ENCODE results near the gene ARHGEF2.

Gene ARHGEF2

DNA sequence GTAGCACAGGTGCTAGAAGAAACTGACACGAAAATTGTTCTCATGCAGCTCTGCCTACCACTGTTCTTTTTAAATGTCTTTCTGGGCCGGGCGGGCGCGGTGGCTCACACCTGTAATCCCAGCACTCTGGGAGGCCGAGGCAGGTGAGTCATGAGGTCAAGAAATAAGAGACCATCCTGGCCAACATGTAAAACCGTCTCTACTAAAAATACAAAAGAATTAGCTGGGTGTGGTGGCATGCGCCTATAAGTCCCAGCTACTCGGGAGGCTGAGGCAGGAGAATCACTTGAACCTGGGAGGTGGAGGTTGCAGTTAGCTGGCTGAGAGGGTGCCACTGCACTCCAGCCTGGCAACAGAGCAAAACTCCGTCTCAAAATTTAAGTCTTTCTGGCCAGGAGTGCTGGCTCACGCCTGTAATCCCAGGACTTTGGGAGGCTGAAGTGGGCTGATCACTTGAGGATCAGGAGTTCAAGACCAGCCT lies 66.3 kb downstream of the ARHGEF2 start:
- DNase-seq = no peak

DNA sequence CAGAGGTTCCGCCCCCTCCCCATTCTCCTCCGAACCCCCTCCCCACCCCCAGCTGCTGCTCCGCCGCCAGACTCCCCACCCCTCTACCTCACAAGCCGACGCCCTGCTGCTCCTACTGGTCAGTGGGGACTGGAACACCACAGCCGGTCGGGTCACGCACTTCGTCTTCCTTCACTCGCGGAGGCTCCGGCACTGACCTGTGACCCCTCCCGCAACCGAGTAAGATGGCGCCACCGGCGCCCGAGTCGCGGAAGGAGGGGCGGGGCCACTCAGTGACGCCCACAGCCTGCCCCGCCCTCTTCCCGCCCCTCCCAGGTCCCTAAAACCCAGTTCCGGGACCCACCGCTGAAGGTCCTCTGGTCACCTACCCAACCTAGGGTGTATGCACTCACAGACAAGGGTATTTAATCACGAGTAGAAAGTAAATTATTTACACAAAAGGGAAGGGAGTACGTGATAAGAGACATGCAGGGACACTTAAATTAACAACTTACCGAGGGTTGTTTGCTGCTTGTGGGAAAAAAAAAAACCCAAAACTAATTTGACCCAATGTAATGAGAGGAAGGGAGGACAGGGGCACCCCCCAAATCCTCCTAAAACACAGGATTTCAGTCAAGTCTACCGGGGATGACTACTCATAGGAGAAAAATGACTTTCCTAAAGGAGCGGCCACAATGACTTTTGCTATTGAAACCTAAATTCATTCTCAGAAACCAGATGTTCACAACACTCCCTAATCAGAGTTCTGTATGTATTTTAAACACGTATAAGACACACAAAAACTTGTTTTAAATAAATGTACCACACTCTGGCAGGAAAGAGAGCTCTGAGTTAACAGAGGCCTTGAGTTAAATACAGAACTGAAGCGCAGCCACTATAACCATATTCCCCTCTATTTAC lies 66.9 kb downstream of the ARHGEF2 start, which contains the start of gene RIT1:
Gene RIT1, minus strand, starts transcription at position 194 of the 900 bp plus-strand sequence. CDS start 588 bp downstream, outside the sequence.
- peak; percentile 10 to 89 (median 70) for DNase-seq

DNA sequence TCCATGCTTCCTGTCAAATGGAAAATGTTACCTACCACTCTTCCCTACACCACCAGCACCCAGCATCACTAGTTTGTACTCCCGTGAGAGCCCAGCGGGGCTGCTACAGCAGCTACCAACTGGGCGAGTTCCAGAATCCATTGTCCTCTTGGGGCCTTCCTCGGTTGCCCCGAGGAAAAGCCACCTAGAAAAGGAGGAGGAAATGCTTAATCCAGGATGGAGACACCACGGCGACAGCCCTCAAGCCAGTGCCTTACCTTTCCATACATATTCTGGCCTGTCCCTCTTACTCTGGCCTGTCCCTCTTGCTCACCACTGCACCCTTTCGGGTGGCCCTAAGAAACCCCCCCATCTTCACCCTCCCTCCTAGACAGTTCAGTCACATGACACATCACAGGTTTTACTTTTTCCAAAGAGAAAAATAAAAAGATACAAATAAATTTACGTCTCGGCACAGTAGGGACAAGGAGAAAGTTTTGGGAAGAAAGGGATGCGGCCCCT lies 67.7 kb downstream of the ARHGEF2 start:
- peak in 23 of 58 donors; percentile 12 to 49 (median 35) for DNase-seq

DNA sequence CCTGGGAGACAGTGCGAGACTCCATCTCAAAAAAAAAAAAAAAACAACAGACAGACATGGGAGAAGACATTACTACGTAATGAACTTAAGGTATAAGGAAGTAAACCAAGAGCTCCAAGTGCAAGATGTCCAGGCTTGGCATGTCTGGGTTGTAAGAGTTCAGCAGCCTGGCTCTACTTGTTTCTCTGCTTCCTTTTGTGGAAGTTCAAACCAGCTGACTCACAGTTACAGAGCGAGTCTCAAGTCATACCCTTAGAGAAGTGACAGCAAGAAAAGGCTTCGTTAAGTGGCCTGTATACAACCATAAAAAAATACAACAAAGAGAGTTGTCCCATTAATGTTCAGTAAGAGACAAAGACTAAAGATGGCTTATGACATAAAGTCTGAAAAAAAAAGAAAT lies 68.5 kb downstream of the ARHGEF2 start:
- DNase-seq = peak in 1 of 58 donors; percentile 26

DNA sequence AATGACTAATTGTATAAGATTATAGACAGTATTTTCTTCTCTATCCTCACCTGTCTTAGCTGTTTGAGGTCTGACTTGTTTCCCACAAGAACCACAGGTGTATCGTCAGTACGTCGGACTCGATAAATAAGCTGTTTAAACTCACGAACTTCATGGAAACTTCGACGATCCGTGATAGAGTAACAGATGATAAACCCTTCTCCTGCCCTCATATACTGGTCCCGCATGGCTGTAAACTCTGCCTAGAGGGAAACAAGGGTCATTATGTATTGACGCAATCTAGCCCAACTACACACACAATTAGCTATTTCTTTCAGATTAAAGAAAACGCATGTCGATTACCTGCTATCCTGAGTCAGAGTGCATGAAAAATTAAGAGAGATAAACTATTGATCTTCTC lies 74.1 kb downstream of the ARHGEF2 start:
- DNase-seq = no peak

DNA sequence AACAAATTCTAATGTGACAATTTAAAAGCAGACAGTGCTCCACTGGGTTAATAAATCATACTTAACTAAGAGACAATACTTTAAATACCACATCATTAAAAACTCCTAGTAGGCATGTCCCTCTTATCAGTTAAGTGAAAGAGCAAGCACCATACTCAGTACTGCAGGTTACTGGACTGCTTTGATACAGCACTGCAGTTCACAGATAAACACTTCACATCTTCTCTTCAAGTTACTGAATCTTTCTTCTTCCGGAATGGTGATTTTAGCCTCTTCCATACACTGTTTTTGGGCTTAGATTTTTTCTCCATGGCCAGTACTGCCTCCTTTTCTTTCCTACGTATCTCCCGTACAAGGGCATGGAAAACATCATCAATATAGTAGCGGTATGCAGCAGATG lies 78.2 kb downstream of the ARHGEF2 start:
- DNase-seq = no peak

DNA sequence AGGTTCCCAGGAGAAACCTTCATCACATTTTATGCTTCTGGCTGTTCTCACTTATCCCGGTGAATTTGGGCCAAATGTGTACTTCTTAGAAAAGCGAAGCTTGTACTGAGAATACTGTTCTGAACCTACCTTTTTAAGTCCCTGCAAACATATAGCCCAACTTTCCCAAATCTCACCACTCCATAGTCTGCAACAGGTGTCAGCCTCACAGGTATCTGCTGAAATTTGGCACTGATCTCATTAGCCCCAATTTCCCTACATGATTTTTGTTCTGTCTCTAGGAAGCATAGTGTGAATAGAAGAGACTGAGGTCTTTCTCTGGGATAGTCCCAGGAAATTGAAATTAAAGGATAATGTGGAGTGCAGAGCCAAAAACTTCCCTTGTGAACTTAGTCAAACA lies 78.7 kb downstream of the ARHGEF2 start:
- DNase-seq = no peak

DNA sequence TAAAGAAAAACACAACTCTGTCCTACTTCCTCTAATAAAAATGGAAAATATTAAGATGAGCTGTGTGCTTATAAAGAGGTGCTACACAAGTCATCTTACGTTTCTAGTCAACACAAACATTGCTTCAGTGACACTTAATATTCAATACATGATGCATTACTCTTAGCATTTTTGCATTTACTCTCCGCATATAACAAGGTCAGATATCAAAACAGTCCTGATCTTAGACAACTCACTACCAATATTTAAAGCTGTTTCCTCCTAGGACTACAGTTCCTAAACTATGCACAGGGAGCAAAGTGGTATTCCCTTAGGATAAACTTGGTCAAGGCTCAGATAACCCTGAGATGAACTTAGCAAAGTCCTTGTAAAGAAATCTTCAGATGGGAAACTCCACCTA lies 79.5 kb downstream of the ARHGEF2 start:
- no peak for DNase-seq

DNA sequence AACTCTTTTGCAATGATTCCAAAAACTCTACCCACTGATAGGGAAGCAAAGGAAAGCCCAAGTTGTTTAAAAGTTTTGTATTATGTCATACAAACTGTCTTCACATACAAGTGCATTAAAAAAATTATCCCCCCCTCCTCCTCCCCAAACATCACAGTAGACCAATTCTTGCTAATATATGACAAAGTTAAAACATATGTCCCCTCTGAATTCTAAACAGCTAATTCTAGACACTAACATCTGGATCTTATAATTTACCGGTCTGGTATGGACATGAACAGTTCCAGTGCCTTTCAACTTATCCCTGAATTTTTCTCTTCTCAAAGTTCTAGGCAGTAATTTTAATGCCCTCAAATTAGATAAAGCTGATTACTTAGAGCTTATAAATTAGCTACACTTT lies 80.6 kb downstream of the ARHGEF2 start:
- no peak for DNase-seq
